Neural cell (in vitro differentiated cells): ENCODE measurements around the gene AIF1. TPM values are rescaled to one million over a fixed set of nuclear protein-coding genes. Genes with fewer than 3 reads are reported as not detected.

Experiments
- H2AFZ ChIP-seq: fragments of 200-600, 300-800 bp; sonication (generic), shearing (Covaris generic); 2 replicates; pipeline ENCODE4 v1.6.0; 2014; ENCODE audit warnings: low read depth, mild to moderate bottlenecking, antibody characterized with exemption, low read length, moderate library complexity
- H3F3A ChIP-seq: fragments of 200-600 bp; shearing (Covaris generic); 2 replicates; pipeline ENCODE4 v1.6.1; 2016; ENCODE audit warnings: mild to moderate bottlenecking, moderate library complexity, mixed read lengths, antibody characterized with exemption, low read length; ENCODE audit not compliant: insufficient read depth, poor library complexity, severe bottlenecking
- H3K27ac ChIP-seq: fragments of 200-600, 300-800 bp; sonication (generic), shearing (Covaris generic); 2 replicates; pipeline ENCODE4 v1.5.1; 2014; ENCODE audit warnings: mild to moderate bottlenecking, low read length, moderate library complexity
- H3K27me3 ChIP-seq: fragments of 300-800, 200-600 bp; sonication (generic), shearing (Covaris generic); 2 replicates; pipeline ENCODE4 v1.6.0; 2014; ENCODE audit warnings: mild to moderate bottlenecking, low read depth, low read length, moderate library complexity; ENCODE audit not compliant: insufficient read depth
- H3K36me3 ChIP-seq: fragments of 300-800, 200-600 bp; sonication (generic), shearing (Covaris generic); 2 replicates; pipeline ENCODE4 v1.5.1; 2014; ENCODE audit warnings: mild to moderate bottlenecking, antibody characterized with exemption, low read length, moderate library complexity; ENCODE audit not compliant: insufficient read depth
- H3K4me2 ChIP-seq: fragments of 300-800, 200-600 bp; sonication (generic), shearing (Covaris generic); 2 replicates; pipeline ENCODE4 v1.6.0; 2014; ENCODE audit warnings: mild to moderate bottlenecking, low read length
- H3K4me3 ChIP-seq: fragments of 300-800, 200-600 bp; sonication (generic), shearing (Covaris generic); 2 replicates; pipeline ENCODE4 v1.5.1; 2014; ENCODE audit warnings: mild to moderate bottlenecking, low read length, moderate library complexity
- H3K79me2 ChIP-seq: fragments of 200-600 bp; shearing (Covaris generic); replicated peaks from 2 replicates; pipeline ENCODE4 v1.6.0; 2014; ENCODE audit warnings: mild to moderate bottlenecking, low read length, moderate library complexity; ENCODE audit not compliant: insufficient read depth
- H3K9ac ChIP-seq: fragments of 300-800, 200-600 bp; sonication (generic), shearing (Covaris generic); 2 replicates; pipeline ENCODE4 v1.6.1; 2016; ENCODE audit warnings: mild to moderate bottlenecking, low read length, mixed read lengths
- H3K9me2 ChIP-seq: fragments of 200-600 bp; shearing (Covaris generic); 2 replicates; pipeline ENCODE4 v1.6.1; 2016; ENCODE audit warnings: mild to moderate bottlenecking, low read length, mixed read lengths; ENCODE audit not compliant: insufficient read depth
- H3K9me3 ChIP-seq: fragments of 200-600, 300-800 bp; sonication (generic), shearing (Covaris generic); 2 replicates; pipeline ENCODE4 v1.6.1; 2016; ENCODE audit warnings: mild to moderate bottlenecking, mixed run types, low read length, moderate library complexity, mixed read lengths
- H4K20me1 ChIP-seq: fragments of 200-600 bp; shearing (Covaris generic); 2 replicates; pipeline ENCODE4 v1.6.1; 2016; ENCODE audit warnings: mild to moderate bottlenecking, mixed run types; ENCODE audit not compliant: insufficient read depth
- CTCF ChIP-seq: fragments of 450-650 bp; IDR thresholded peaks from 2 replicates; pipeline ENCODE4 v1.5.1; 2014; ENCODE audit warnings: antibody characterized with exemption, mild to moderate bottlenecking, moderate library complexity; ENCODE audit not compliant: poor library complexity, severe bottlenecking
- EP300 ChIP-seq: fragments of 450-650 bp; conservative IDR thresholded peaks from 2 replicates; pipeline ENCODE4 v1.6.1; 2014; ENCODE audit warnings: antibody characterized with exemption, mild to moderate bottlenecking, moderate library complexity; ENCODE audit not compliant: poor library complexity, severe bottlenecking
- EZH2 ChIP-seq: fragments of 200-600, 300-800 bp; shearing (Covaris generic), sonication (generic); IDR thresholded peaks from 2 replicates; pipeline ENCODE4 v1.6.1; 2014; ENCODE audit warnings: antibody characterized with exemption, low read length, borderline replicate concordance, mild to moderate bottlenecking; ENCODE audit not compliant: insufficient read depth, poor library complexity, severe bottlenecking
- MXI1 ChIP-seq: fragments of 450-650 bp; conservative IDR thresholded peaks from 2 replicates; pipeline ENCODE4 v1.6.1; 2014; ENCODE audit warnings: antibody characterized with exemption, mild to moderate bottlenecking; ENCODE audit not compliant: poor library complexity, severe bottlenecking
- POLR2AphosphoS5 ChIP-seq: IDR thresholded peaks from 2 replicates; pipeline ENCODE4 v1.6.1; 2012
- RAD21 ChIP-seq: fragments of 450-650 bp; conservative IDR thresholded peaks from 2 replicates; pipeline ENCODE4 v1.6.1; 2014; ENCODE audit warnings: antibody characterized with exemption, mild to moderate bottlenecking, moderate library complexity
- REST ChIP-seq: IDR thresholded peaks from 2 replicates; pipeline ENCODE4 v1.6.1; 2012; ENCODE audit warnings: borderline replicate concordance
- SMC3 ChIP-seq: fragments of 450-650 bp; conservative IDR thresholded peaks from 2 replicates; pipeline ENCODE4 v1.6.1; 2014; ENCODE audit warnings: antibody characterized with exemption, mild to moderate bottlenecking, moderate library complexity; ENCODE audit not compliant: poor library complexity
- TAF1 ChIP-seq: IDR thresholded peaks from 2 replicates; pipeline ENCODE4 v1.6.1; 2012; ENCODE audit warnings: low read depth
- polyA plus RNA-seq: library from polyadenylated mRNA; depleted of rRNA; stranded (reverse); fragments of >200 nt; gene quantifications from 2 replicates; pipeline ENCODE4 v1.2.3, GENCODE V29; 2014

AIF1 gene
- polyA plus RNA-seq, 1 donor from 2014 or later: not detected

GRCh38 chr6:31652925-31653724 lies 38.1 kb downstream of the AIF1 start:
- Histone ChIP-seq H3K4me3 (peak overlapping the region; percentile 72), H3K9ac (peak overlapping the region; percentile 90), H3K4me2 (peak overlapping the region; percentile 95), H3K9me3 (no peaks in the 10 kb centered on the region), H2AFZ (peak overlapping the region; percentile 66), H3F3A (peaks cover 3% of the 10 kb centered on the region), H3K27ac (peak overlapping the region; percentile 98), H3K9me2 (no peaks in the 10 kb centered on the region), H3K36me3 (no peaks in the 10 kb centered on the region), H3K27me3 (no peaks in the 10 kb centered on the region), H3K79me2 (peaks cover 30% of the 10 kb centered on the region), H4K20me1 (no peaks in the 10 kb centered on the region)
- TF ChIP-seq TAF1: no peak
- peak; percentile 82 for TF ChIP-seq MXI1
- TF ChIP-seq EP300: no peak
- no peak for TF ChIP-seq POLR2AphosphoS5
- peak; percentile 15 for TF ChIP-seq RAD21
- TF ChIP-seq CTCF: peak; percentile 56
- TF ChIP-seq EZH2: no peak
- TF ChIP-seq SMC3: no peak
- TF ChIP-seq REST: peak; percentile 3

- H3K9me2 ChIP-seq: no peaks in the 10 kb centered on the region
- peaks cover 3% of the 10 kb centered on the region for H3F3A ChIP-seq
- H3K9me3 ChIP-seq: no peaks in the 10 kb centered on the region
- H3K27ac ChIP-seq: no peak overlapping the region
- no peak overlapping the region for H3K4me2 ChIP-seq
- peaks cover 26% of the 10 kb centered on the region for H3K79me2 ChIP-seq
- H3K9ac ChIP-seq: no peak overlapping the region
- no peak overlapping the region for H2AFZ ChIP-seq
- TF ChIP-seq SMC3 (no peak), MXI1 (no peak), POLR2AphosphoS5 (no peak), TAF1 (no peak), CTCF (no peak), EZH2 (no peak), RAD21 (no peak), REST (no peak), EP300 (no peak)
- H3K4me3 ChIP-seq: no peak overlapping the region
- H3K27me3 ChIP-seq: no peaks in the 10 kb centered on the region
- no peaks in the 10 kb centered on the region for H3K36me3 ChIP-seq
- no peaks in the 10 kb centered on the region for H4K20me1 ChIP-seq
Observed at GRCh38 chr6:31654574-31655348, 39.7 kb downstream of the AIF1 start.
